Subcutaneous adipose tissue (tissue), 4 donors: ENCODE measurements around the gene PIP5K1B. TPM values are rescaled to one million over a fixed set of nuclear protein-coding genes. Genes with fewer than 3 reads are reported as not detected.

Experiments
- CTCF ChIP-seq: fragments of 450-650 bp; IDR thresholded peaks from one replicate; pipeline ENCODE4 v1.5.1; 2016; ENCODE audit warnings: low read depth, mild to moderate bottlenecking, control low read depth, antibody characterized with exemption, moderate library complexity
- total RNA-seq, 4 donors: library from RNA; depleted of rRNA; stranded (reverse); fragments of >200 nt; gene quantifications; one replicate each; pipeline ENCODE4 v1.1.0, GENCODE V29; 2016

PIP5K1B gene
- total RNA-seq, 4 donors from 2014 or later = 0.88 to 4.4 (median 1.4) TPM

GRCh38 chr9:68798423-68798822, 93.4 kb downstream of the PIP5K1B start:
- no peak for TF ChIP-seq CTCF

- no peak for TF ChIP-seq CTCF
Measured at GRCh38 chr9:68800836-68801235, 95.8 kb downstream of the PIP5K1B start.

- no peak for TF ChIP-seq CTCF
Measured at GRCh38 chr9:68802525-68803015, 97.5 kb downstream of the PIP5K1B start.

- no peak for TF ChIP-seq CTCF
Measured at GRCh38 chr9:68804911-68805889, 100.2 kb downstream of the PIP5K1B start.

GRCh38 chr9:68805890-68806517, 101.0 kb downstream of the PIP5K1B start:
- TF ChIP-seq CTCF = no peak

GRCh38 chr9:68808338-68808890, 103.4 kb downstream of the PIP5K1B start:
- TF ChIP-seq CTCF = no peak
